Measurements from ENCODE around the gene ANTXR2.
"Not testable (repeated sequence)": the region's sequence is repeated elsewhere in the genome, so short reads cannot be mapped to it uniquely, and the experiment has no call there.

Gene ANTXR2

DNA sequence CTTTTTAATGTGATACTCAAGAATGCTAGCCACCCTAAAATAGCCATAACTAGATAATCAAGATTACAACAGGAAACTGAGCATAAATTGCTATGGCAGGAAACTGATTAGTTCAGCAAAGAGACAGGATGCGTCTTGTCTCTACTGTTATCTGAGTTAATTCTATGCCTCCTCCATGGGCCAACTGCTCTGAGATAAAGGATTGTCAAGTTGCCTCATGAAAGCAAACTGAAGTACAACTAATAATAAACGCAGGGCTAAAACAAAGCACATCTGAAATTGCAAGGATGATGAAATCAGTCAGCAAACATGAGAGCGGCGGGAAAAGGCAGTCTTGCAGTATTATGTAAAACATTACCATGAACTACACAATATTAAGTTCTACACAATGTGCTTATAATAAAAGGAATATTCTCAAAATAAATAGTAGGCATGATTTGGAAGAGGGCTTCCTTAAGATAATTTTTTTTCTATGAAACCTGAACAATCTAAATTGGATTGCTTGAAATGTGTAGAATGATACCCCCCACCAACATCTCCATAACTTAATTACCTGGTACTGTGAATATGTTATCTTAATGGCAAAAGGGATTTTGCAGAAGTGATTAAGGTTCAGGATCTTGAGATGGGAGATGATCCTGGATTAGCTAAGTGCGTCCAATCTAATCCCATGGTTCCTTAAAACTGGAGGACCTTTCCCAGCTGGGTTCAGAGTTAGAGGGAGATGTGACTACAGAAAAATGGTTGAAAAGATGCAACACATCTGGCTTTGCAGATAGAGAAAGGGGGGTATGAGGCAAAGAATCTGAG is 65.9 kb downstream of the ANTXR2 start:
- no peak overlapping the region for H3K4me3 ChIP-seq (ENCODE audit: low read depth, low read length)
- peak; percentile 49 for DNase-seq (ENCODE audit: low read depth, low spot score)
- in situ Hi-C loops (cut with HindIII; ENCODE audit: low sequenced_read_pairs) = no loop called here
- TF ChIP-seq, protein P1, sequence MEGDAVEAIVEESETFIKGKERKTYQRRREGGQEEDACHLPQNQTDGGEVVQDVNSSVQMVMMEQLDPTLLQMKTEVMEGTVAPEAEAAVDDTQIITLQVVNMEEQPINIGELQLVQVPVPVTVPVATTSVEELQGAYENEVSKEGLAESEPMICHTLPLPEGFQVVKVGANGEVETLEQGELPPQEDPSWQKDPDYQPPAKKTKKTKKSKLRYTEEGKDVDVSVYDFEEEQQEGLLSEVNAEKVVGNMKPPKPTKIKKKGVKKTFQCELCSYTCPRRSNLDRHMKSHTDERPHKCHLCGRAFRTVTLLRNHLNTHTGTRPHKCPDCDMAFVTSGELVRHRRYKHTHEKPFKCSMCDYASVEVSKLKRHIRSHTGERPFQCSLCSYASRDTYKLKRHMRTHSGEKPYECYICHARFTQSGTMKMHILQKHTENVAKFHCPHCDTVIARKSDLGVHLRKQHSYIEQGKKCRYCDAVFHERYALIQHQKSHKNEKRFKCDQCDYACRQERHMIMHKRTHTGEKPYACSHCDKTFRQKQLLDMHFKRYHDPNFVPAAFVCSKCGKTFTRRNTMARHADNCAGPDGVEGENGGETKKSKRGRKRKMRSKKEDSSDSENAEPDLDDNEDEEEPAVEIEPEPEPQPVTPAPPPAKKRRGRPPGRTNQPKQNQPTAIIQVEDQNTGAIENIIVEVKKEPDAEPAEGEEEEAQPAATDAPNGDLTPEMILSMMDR (IDR thresholded peaks at IDR 0.05; ENCODE audit: low read depth, low read length) = no peak

DNA sequence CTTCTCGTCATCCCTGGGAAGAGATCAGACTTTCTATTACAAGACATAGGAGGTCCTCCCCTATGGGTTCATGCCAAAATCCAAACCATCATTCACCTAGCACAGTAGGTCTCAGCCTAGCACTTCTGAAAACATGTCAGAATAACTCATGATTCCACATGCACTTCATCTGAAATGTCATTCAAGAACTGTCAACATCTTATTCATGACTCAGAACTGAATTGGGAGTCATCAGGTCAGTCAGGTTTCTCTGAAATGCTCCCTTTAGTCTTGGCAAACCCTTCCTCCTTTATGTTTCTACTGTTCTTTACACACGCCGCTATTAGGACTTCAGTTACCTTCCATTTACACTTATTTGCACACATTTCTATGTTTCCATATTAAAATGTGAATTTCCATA is 67.2 kb downstream of the ANTXR2 start:
- DNase-seq (ENCODE audit: low read depth, low spot score) = no peak
- in situ Hi-C loops (cut with HindIII; ENCODE audit: low sequenced_read_pairs) = no loop called here
- no peak overlapping the region for H3K4me3 ChIP-seq (ENCODE audit: low read depth, low read length)
- TF ChIP-seq, protein P1 (IDR thresholded peaks at IDR 0.05; ENCODE audit: low read depth, low read length) = no peak

DNA sequence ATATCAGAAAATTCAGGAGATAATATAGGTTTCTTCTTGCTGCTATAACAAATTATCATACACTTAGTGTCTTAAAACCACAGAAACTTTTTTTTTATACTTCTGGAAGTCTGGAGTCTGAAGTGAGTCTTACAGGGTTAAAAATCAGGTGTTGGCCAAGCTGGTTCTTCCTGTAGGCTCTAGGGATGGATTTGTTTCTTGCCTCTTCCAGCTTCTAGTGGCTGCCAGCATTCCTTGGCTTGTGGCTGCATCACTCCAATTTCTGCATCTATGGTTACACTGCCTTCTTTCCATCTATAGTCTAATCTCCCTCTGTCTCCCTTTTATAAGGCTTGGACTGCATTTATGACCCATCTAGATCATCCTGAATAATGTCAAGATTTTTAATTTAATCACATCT is 68.7 kb downstream of the ANTXR2 start:
- DNase-seq (ENCODE audit: low read depth, low spot score) = no peak
- in situ Hi-C loops (cut with HindIII; ENCODE audit: low sequenced_read_pairs) = no loop called here
- TF ChIP-seq, protein P1 (IDR thresholded peaks at IDR 0.05; ENCODE audit: low read depth, low read length) = no peak
- no peak overlapping the region for H3K4me3 ChIP-seq (ENCODE audit: low read depth, low read length)

DNA sequence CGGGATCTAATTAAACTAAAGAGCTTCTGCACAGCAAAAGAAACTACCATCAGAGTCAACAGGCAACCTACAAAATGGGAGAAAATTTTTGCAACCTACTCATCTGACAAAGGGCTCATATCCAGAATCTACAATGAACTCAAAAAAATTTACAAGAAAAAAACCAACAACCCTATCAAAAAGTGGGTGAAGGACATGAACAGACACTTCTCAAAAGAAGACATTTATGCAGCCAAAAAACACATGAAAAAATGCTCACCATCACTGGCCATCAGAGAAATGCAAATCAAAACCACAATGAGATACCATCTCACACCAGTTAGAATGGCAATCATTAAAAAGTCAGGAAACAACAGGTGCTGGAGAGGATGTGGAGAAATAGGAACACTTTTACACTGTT is 70.5 kb downstream of the ANTXR2 start:
- H3K4me3 ChIP-seq (ENCODE audit: low read depth, low read length); in situ Hi-C loops (cut with HindIII; ENCODE audit: low sequenced_read_pairs): not testable (repeated sequence)

DNA sequence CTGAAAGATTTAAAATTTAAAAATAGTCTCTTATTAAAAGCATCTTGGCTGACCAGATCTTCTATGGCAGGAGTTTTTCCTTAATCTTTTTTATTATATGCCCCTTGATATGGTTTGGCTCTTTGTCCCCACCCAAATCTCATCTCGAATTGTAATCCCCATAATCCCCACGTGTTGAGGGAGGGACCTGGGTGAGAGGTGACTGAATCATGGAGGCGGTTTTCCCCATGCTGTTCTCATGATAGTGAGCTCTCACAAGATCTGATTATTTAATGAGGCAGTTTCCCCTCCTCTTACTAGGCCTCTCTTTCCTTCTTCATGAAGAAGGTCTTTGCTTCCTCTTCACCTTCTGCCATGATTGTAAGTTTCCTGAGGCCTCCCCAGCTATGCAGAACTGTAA is 74.0 kb downstream of the ANTXR2 start:
- DNase-seq (ENCODE audit: low read depth, low spot score); H3K4me3 ChIP-seq (ENCODE audit: low read depth, low read length); in situ Hi-C loops (cut with HindIII; ENCODE audit: low sequenced_read_pairs): not testable (repeated sequence)

More for the DNA sequence above, 70.5 kb downstream of the ANTXR2 start:
- not testable (repeated sequence) for DNase-seq (ENCODE audit: low read depth, low spot score)

DNA sequence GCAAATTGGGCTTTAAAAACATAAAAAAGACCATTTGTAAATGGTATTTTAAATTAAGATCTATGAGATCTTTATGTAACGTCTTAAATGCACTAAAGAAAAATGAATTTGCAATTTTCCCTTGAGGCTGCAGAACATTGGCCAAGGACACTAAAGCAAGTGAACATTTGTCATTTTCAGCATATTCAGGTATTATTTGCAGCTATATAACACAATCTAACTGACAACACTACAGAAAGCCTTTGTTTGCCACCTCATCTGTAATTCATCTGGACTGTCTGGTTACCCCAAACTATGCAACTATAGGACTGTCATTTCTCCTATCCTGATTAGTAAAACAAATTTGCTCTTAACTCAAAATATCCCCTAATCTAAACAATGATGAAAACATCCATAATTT is 74.8 kb downstream of the ANTXR2 start:
- in situ Hi-C loops (cut with HindIII; ENCODE audit: low sequenced_read_pairs) = no loop called here
- DNase-seq (ENCODE audit: low read depth, low spot score) = no peak
- H3K4me3 ChIP-seq (ENCODE audit: low read depth, low read length) = no peak overlapping the region
- TF ChIP-seq, protein P1 (IDR thresholded peaks at IDR 0.05; ENCODE audit: low read depth, low read length) = no peak

DNA sequence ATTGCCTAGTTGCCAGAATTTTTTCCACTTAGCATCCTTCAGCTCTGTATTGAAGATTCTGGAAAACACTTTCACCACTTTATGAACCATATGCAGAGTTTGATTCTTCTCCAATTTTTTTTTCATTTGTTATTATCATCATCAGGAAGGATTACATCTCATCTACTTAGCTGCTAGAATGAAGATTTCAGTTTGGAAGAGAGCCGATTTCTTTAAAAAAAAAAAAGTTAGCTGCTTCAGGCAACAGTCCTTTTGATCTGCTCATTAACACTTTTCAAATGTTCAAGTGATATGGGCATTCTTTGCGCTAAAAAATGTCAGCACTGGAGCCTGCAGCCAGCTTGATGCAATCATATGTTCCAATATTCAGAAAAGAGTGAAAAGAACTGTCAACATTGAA is 76.2 kb downstream of the ANTXR2 start:
- in situ Hi-C loops (cut with HindIII; ENCODE audit: low sequenced_read_pairs) = no loop called here
- no peak for DNase-seq (ENCODE audit: low read depth, low spot score)
- H3K4me3 ChIP-seq (ENCODE audit: low read depth, low read length) = no peak overlapping the region
- TF ChIP-seq, protein P1 (IDR thresholded peaks at IDR 0.05; ENCODE audit: low read depth, low read length) = no peak

All from astrocyte of the spinal cord (primary cell).